CD4-positive, alpha-beta T cell treated with Interleukin-6 for 4 hours (primary cell): ENCODE data around the gene C17orf113.
A peak's percentile ranks its signal among the peaks of the same experiment; 100 is the strongest.

Source experiments
- DNase-seq: peaks from one replicate; pipeline ENCODE4 v3.0.0-alpha.2; 2020; ENCODE audit warnings: mixed read lengths

The C17orf113 gene

DNA sequence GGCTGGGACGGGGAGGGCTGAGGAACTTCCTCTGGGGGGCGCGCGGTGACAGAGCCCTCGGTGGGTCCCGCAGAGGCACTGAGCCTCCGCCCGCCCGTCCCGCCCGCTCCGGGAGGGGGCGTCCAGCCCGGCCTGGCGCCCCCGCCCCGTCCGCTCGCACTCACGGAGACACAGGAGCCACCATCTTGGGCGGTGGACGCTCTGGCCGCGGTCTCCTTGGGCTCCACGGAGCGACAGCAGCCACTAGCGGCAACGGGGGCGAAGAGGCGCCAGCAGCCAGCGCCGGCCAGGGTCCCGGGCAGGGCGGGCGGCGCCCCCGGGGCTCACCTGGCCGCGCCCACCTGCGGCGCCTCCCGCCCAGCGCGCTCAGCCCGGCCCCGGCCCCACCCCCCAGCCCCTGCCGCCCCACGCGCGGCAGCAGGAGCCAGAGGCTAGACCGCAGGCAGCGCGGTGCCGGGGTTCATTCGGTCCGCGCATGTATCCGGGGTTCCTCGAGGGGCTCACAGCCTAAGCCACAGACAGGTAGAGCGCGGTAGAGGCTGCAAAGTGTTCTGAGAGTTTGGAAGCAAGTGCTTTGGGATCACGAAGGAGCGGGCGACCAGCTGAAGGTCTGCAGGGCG is at the start of gene C17orf113:
Gene C17orf113, minus strand, starts transcription at position 209 of the 620 bp plus-strand sequence. CDS start 7,225 bp downstream, outside the sequence.
- peak; percentile 54 for DNase-seq

DNA sequence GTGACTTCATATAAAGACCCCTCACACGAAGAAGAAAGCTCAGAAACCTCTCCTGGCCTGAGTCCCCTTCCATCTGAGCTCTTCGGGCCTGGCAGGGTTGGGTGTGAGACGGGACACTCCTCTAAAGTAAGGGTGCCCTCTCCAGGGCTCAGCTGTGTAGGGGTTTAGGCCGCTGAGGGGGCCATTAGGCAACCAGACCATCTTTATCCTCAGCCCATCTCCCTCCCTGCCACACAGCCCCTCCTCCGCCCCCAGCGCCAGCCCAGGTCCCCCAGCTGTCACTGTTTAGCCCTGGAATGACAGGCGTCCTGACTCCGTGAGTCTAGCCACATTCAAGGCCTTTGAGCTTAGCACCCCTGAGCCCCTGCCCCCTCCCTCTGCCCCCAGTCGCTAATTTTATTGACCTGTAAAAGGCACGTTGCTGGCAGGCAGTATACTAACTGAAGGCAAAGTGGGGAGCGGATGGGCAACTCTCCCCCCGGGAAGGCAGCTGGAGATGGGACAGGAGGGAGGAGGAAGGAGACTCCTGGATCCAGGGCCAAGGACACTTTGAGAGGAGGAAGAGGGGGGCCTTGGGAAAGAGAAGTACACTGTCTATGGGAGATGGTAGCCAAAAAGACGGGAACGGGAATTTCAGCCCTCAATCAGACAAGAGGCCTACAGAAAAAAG is 48.5 kb upstream of the C17orf113 start:
- DNase-seq = no peak

DNA sequence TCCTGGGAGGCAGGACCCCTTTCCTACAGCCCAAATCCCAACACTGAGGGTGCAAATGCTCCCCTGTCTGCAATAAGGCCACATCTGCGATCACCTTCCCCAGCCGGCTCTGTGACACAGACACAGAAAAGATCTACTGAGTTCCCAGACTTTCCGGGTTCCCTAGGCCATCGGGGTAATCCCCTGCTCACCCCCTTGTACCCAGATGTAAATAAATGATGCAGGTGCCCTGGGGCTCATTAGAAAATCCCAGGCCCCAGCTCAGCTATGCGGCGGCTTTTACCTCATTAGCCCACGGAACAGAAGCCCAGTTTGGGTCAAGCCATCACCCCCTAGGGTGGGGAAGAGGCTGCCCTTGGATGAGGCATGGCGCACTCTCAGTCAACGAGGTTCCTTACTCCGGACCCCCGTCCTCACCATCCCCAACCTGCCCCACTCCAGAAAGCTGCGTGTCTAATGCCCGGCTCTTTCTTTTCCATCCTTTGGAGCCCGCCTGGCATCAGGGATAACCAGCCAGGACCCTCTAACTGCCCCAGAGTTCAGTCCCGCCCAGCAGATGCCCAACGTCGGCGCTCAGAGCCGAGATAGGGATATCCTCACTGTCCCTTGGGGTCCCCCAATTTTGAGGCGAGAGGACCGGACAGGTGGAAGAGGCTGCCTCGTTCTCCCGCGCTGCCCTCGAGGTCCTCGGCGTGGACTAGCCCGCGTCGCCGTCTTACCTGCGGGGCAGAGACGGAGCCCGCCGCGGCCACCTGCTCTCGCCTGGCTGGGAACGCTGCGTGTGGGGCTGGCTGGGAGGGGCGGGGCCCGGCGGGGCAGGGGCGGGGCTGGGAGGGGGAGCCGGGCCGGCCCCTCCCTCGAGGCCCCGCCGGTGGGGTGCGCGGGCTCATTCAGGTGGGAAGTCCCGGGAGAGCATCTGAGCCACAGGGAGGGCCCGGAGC is 47.6 kb upstream of the C17orf113 start, which contains the start of gene ZNF385C:
Gene ZNF385C, minus strand, starts transcription at position 783 of the 941 bp plus-strand sequence. CDS start 35,417 bp downstream, outside the sequence.
- DNase-seq = peak; percentile 72

DNA sequence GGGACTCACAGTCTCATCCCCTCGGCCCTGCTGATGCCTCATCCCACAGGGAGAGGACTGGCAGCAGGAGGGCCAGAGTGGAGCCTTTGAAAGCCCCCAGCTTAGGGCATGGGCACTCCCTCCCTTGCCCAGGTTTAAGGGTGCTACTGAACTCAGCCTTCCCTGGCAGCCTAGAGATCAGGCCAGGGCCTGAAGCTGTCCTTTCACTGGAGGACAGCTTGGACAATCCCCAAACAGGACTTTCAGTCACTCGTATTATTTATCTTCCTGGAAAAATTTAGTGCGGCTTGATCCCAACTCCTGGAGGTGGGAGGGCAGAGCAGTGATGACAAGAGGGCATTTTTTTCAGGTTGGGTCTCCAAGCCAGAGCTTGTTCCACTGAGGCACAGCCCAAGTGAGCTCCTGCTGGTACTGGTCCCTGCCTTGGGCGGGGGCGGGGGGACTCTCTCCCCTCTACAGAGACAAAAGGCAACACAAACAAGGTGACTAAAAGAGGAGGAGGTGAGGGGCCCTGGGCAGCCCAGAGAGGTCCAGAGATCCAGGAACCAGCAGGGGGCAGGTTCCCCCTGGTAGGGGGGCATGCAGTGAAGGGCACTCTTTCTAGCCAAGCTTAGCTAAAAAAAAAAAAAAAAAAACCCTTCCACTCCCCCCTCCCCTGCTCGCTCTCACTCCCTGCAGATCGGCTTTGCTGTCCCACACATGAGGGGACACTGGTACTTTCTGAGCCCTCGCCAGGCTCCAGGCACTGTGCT is 46.1 kb upstream of the C17orf113 start:
- no peak for DNase-seq

DNA sequence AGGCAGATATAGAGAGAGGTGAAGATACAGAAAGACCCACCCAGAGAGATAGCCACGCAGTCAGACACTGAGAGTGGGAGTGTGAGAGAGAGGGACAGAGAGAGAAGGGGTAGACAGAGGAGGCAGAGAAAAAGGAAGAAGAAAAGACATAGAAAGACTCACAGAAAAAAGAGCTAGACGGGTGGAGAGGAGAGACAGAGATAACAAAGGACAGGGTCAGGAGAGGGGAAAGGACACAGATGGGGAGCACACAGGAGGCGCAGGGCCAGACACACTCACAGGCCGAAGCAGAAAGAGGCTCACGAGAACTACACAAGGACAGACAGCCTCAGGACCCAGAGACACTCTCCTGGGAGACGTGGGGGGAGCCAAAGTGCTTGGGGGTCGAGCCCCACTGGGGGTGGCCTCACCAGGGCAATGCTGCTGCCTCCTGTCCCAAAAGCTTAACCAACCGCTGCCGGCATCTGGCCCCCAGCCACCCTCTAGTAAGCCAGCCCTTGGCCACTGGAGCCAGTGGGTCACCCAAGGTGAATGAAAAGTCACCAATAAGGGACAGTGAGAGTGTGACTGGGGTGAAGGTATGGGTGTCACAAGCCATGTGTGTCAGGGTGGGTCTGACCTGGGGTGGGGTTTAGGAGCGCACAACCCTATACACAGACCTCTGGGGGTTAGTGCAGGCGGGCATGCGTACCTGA is 44.1 kb upstream of the C17orf113 start:
- DNase-seq = no peak

DNA sequence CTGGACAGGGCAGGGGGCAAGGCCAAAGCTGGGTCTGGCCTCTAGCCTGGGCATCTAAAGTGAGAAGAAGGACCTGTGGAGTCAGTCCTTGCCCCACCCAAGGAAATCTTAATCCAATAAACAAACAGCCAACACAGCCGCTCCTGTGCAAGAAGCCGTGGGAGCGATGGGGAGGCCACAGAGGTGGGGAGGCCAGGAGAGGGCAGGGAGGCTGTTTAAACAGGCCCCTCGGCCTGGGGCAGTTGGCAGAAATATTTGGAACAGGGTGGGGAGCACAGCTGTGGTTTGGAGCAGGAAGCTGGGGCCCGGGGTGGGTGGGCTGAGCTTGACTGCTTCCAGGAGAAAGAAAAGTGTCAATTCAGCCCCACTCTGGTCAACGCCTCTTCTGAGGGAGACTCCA is 42.5 kb upstream of the C17orf113 start:
- DNase-seq = no peak

DNA sequence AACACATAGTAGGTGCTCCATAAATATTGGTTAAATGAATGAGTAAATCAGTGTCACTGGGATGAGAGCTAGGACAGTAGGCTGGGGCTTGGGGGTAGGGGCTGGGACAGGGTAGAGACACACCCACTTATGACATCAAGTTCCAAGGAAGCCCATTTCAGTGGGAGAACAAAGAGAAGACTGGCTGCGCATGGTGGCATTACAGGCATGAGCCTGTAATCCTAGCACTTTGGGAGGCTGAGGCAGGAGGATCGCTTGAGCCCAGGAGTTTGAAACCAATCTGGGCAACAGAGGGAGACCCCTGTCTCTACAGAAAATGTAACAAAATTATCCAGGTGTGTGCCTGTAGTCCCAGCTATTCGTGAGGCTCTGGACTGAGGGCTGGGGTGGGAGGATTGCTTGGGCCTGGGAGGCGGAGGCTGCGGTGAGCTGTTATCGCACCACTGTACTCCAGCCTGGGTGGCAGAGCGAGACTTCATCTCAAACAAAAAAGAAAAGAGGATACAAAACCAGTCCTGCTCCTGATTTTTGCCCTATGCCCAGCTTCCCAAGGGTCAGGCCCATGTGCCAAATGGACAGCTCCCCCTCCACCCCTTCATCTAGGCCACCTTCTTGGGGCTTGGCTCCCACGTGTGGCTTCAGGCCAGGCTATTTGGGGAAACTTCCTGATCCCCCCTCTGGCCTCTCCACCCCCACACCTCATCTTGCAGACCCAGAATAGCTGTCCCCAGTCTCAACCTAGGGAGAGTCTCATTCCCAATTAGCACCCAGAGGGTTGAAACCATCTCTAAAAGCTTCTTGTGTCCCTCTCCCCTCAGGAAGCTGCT is 40.8 kb upstream of the C17orf113 start:
- DNase-seq = no peak

DNA sequence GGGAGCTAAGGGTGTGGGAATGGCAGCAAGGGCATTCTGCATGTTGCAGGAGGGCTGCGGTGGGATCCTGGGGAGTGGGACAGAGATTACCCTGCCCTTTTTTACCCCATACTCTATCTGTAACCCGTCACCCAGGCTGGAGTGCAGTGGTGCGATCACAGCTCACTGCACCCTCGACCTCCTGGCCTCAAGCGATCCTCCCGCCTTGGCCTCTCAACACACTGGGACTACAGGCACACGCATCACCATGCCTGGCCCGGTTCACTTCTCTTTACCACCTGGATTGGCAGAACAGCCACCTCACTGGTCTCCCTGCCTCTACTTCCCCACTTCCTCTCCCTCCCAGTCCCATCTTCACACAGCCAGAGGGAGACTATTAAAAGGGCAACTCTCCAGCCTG is 38.3 kb upstream of the C17orf113 start:
- no peak for DNase-seq

DNA sequence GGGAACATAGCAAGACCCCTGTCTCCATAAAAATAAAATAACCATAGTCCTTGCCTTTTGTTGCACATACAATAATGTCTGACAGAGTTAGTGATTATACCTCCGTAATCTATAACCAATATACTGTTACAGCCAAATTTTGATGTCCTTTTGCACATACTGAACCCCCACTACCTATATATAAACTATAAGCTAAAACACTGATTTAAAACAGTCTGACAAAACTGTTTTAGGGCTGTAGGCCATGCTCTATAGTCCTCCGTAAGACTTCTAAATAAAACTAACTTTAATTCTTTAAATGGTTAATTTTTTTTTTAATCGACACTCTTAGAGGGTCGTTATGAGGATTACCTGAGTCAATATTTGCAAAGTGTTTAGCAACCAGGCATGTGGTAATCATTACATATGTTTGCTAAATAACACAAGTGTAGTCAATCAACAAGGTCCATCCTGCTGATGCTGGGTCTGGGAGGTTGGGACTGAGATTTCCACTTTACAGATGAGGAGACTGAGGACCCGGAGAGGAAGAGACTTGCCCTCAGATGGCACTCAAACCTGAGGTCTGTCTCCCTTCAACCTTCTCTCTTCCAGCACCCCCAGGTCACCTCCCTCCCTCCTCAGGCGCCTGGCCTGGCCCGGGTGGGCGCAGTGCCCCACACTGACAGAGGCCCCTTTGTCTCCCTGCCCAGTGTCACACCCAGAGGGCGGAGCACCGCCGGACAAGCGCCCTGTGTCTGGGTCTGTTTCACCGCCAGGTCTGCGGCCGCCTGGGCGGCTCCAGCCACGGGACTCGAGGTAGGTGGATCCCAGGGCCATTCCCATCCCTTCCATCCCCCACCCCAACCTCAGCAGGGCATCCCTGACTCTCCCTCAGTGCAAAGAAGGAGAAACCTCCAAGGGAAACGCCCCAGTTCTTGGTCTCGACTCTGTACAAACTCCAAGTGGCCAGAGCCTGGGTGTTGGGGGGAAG is 37.6 kb upstream of the C17orf113 start:
- no peak for DNase-seq

DNA sequence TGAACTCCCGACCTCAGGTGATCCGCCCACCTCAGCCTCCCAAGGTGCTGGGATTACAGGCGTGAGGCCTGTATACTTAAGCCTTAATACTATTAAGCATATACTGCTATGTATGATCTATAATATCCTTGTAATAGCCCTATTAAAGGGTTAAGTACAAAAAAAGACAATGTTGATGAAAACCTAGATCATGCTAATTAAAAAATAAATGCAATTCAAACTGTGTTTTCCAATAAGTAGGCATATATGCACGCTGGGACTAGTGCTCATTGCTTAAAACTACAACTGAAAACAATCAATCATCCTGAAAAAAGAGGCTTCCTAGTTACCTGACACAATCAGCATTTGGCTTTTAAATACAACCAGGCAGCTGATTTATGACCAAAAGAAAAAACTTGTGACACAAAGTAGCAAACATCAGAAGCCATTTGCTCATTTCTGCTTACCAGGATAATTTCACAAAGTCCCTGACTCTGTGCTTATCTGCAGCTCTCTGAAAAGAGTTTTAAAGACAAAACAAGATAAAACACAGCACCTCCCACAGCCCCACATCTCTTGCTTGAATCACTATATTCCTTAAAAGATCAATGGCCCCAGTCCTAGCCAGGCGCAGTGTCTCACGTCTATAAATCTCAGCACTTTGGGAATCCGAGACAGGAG is 36.8 kb upstream of the C17orf113 start:
- DNase-seq = no peak

DNA sequence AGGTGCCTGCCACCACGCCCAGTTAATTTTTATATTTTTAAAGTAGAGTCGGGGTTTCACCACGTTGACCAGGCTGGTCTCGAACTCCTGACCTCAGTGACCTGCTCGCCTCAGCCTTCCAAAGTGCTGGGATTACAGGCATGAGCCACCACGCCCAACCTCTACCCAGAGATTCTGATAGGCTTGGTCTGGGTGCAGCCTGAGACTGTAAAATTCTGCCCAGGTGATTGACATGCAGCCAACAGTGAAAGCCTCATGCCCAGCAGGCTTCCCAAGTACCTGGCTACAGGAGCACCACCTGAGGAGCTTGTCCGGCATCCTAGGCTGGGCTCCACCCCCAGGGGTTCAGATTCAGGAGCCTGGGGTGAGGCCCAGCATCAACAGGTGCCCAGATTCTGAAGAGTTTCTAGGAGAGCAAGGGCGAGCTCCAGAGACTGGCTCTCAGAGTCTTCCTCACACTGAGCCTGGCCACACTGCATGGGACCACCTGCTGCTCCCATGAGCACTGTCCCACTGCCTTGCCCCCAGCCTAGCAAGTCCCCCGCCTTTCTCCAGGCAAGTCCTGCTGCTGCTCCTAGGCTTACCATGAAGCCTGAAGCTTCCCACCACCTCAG is 31.2 kb upstream of the C17orf113 start:
- no peak for DNase-seq

DNA sequence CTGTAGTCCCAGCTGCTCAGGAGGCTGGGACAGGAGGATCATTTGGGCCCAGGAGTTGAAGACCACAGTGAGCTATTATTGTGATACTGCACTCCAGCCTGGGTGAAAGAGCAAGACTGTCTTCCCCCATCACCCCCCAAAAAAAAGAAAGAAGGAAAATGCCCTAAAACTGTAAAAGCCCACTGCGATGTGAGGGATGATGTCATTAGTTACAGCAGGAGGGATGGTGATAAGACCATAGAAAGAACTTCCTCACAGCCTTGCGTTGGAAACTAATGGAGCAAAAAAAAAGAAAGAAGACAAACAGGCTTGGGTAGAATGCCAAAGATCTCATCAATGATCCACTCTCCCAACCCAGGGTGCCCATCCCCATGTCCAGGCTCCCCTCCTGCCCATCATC is 29.1 kb upstream of the C17orf113 start:
- no peak for DNase-seq

DNA sequence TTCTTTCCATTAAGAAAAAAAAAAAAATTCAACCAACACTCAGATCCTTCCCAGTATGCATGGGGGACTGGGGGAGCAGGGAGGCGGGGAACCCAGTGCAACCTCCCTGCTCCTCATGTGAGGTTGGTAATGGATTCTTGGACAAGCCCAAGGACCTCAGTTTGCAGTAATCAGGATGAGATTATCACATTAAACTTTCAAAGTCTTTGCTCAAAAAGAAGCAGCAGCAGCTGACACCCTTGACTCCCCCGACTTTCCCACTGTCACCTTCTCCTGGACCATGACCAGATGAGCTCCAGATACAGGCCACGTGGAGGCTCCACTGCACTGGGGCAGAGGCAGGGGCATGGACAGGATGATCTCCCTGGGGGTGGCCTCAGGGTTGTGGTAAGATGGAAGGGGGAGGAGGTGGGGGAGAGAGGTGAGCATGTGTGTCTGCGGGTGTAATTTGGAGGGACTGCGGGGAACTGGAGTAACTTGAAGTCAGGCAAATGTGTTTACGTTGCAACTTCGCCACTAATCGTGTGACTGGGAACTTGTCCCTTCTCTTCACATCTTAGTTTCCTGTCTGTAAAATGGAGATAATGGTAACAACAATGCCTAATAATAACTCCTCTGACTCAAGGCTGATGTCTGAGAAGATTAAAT is 28.1 kb upstream of the C17orf113 start:
- DNase-seq = no peak

DNA sequence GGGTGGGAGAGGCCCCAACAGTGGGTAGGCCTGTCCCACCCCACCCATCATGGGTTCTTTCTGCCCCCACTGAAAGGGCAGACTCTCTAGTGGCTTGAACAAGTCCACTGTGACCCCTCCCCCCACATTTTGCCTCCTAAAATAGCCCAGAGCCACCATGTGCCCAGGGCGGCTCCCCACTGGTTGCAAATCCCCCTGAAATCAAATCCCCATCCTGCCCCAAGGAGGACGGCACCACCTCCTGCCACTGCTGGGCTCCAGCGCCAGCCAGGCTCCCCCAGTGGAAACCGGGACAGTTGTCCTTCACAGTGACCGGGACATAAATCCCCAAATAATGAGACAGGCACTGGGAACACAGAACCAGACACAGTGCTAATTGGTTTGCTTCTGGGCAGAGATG is 27.4 kb upstream of the C17orf113 start:
- DNase-seq = no peak

DNA sequence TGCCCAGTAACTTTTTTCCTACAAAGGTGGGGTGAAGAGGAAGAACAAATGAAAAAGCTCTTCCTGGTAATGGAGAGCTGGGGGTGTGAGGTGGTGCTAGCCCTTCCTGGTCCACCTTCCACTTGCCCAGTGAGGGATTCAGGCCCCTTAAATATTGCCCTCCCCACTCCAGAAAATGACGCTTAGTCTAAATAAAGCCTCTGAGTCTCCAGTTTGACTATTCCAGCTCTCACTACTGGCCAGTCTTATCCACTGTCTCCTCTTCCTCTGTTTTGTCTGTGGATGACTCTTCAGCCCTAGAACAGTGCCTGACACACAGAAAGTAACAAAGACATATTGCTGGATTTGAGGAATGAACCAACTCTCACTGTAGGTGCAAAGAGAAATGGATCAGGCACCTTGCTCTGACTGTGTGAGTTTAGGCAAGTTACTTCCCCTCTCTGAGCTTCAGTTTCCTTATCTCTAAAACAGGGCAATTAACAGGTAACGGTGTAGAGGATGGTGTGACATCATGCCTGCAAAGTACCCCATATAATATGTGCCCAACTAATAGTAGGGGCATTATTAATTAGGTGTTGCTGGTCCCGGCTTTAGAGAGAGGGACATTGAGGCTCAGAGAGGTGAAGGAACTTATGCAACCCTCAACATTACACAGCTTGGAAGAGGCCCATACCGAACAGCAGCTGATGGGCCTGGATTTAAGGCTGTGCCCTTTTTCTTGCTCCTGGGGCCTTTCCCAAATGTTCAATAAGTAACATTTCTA is 26.6 kb upstream of the C17orf113 start:
- DNase-seq = no peak

DNA sequence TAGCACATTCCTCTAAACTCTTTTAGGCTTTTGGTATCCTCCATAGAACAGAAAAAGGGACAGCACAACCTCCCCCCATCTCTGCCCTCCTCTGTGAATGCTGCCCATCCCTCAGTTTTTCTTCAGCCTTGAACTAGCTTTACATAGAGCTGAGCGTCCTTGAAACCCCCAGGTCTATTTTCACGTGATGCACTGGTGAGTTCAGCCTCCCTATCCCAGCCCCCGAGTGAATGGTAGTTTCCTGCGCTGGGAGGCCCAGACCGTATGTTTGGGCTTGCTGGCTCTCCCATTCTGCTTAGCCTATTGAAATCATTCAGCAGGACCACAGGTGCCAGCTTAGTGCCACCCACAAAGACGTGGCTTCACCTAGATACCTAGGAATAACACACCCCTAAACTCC is 25.4 kb upstream of the C17orf113 start:
- DNase-seq = no peak
